ENCODE results near the gene COL4A6. TPM values are rescaled to one million over a fixed set of nuclear protein-coding genes. Genes with fewer than 3 reads are reported as not detected.

Gene COL4A6
- total and polyA plus RNA-seq, 2 of the 4 experiments (the other 2 are of a cell fraction): 0.36 to 0.74 TPM

- Histone ChIP-seq H3K36me3 (ENCODE audit: control insufficient read depth, insufficient read depth, low read length) (no peaks in the 10 kb centered on the region), H3K4me3 (ENCODE audit: insufficient read depth, low read depth, low read length) (no peak overlapping the region), H2AK9ac (replicated peaks; ENCODE audit: low read depth, low read length, poor library complexity) (no peak overlapping the region), H3K9ac (ENCODE audit: low read depth, low read length) (no peak overlapping the region), H2BK120ac (ENCODE audit: low read depth, low read length) (peak overlapping the region; percentile 16), H2BK5ac (ENCODE audit: low read depth, low read length, poor library complexity, severe bottlenecking) (no peak overlapping the region), H3K27ac (ENCODE audit: insufficient read depth, low read length) (peak overlapping the region; percentile 74; the same call in 1 of the 2 replicates), H3K4ac (ENCODE audit: low read depth, low read length) (no peak overlapping the region), H4K5ac (ENCODE audit: low read depth, low read length) (peak overlapping the region; percentile 83; the same call in 1 of the 2 replicates), H3K79me1 (ENCODE audit: low read depth in 1 of 2, low read length in 2 of 2) (no peaks in the 10 kb centered on the region), H4K91ac (ENCODE audit: insufficient read depth, low read depth, low read length) (peak overlapping the region; percentile 5; the same call in 1 of the 2 replicates), H3K56ac (ENCODE audit: extremely low read depth, insufficient read depth, low read length) (no peak overlapping the region), H3K9me1 (ENCODE audit: insufficient read depth, low read length) (no peaks in the 10 kb centered on the region), H2AFZ (replicated peaks; ENCODE audit: low read length, poor library complexity) (no peak overlapping the region), H3K4me2 (ENCODE audit: low read depth, low read length) (no peak overlapping the region), H3K27me3 (ENCODE audit: control insufficient read depth, insufficient read depth, low read length) (peaks cover under 1% of the 10 kb centered on the region; the same call in 1 of the 2 replicates), H4K8ac (ENCODE audit: low read depth in 2 of 2, low read length in 2 of 2) (no peak overlapping the region), H3K14ac (replicated peaks; ENCODE audit: low read depth, low read length) (no peak overlapping the region), H3K23ac (ENCODE audit: low read depth, low read length) (no peak overlapping the region; the same call in 1 of the 2 replicates), H3K18ac (ENCODE audit: low read depth, low read length) (peak overlapping the region; percentile 76; the same call in 1 of the 2 replicates), H2BK20ac (ENCODE audit: low read depth, low read length) (peak overlapping the region; percentile 57), H2AK5ac (ENCODE audit: low read depth, low read length) (no peak overlapping the region), H4K20me1 (ENCODE audit: insufficient read depth, low read length) (no peaks in the 10 kb centered on the region), H3K4me1 (ENCODE audit: control insufficient read depth, insufficient read depth, low read length) (peaks cover 2% of the 10 kb centered on the region; the same call in 1 of the 2 replicates), H3K9me3 (ENCODE audit: control insufficient read depth, insufficient read depth, low read length) (no peaks in the 10 kb centered on the region), H2BK15ac (ENCODE audit: low read depth, low read length) (no peak overlapping the region)
- ATAC-seq (ENCODE audit: low read depth): peak; percentile 9; the same call in 1 of the 2 replicates
- no TSS peak for BruUV-seq (replicated peaks)
- in situ Hi-C loops (cut with MboI; ENCODE audit: low sequenced_read_pairs): no loop called here
- ChIA-PET CTCF (interaction anchor here (0.9 kb wide), 2 partner anchors 13 to 75 kb away, joined by 3 read pairs; no protein-coding TSS in a partner anchor), POLR2A (ENCODE audit: unreplicated experiment) (no interaction called here)
- dilution Hi-C loops (cut with HindIII; ENCODE audit: low sequenced_read_pairs, unreplicated experiment): no loop called here
- TF ChIP-seq CEBPB (IDR thresholded peaks at IDR 0.05; ENCODE audit: low read depth, low read length) (no peak), MAFK (IDR thresholded peaks at IDR 0.05; ENCODE audit: low read depth, low read length) (peak; percentile 77), CHD1 (IDR thresholded peaks at IDR 0.05; ENCODE audit: low read depth, low read length) (no peak), BHLHE40 (IDR thresholded peaks at IDR 0.05; ENCODE audit: low read depth, low read length) (no peak), USF2 (IDR thresholded peaks at IDR 0.05; ENCODE audit: low read depth, low read length) (no peak), MXI1 (IDR thresholded peaks at IDR 0.05; ENCODE audit: borderline replicate concordance, low read depth, low read length) (no peak)
- intact Hi-C loops (cut with micrococcal nuclease): loop anchor here (10.0 kb wide), 1 partner anchor 135 kb away; no protein-coding TSS in a partner anchor
- WGBS, 2 experiments (ENCODE audit: extremely low coverage in 2 of 2, insufficient read length in 1 of 2): no CpG with 5 or more reads among the region's 1 CpG
- DNase-seq: no peak
Observed at GRCh38 chrX:108299704-108300103, 138.5 kb downstream of the COL4A6 start.
